IPS-18c (cell line): Measurements from ENCODE around the gene CYS1.

ENCODE experiments used
- H3K4me3 ChIP-seq: 2 replicates; pipeline ENCODE4 v1.7.0; 2013; ENCODE audit warnings: low read depth, mild to moderate bottlenecking, low read length, moderate library complexity; ENCODE audit not compliant: insufficient read depth
- H3K9me3 ChIP-seq: one replicate; pipeline ENCODE4 v1.6.1; 2013; ENCODE audit warnings: mild to moderate bottlenecking, low read length, moderate library complexity; ENCODE audit not compliant: control insufficient read depth, insufficient read depth

The CYS1 gene

DNA sequence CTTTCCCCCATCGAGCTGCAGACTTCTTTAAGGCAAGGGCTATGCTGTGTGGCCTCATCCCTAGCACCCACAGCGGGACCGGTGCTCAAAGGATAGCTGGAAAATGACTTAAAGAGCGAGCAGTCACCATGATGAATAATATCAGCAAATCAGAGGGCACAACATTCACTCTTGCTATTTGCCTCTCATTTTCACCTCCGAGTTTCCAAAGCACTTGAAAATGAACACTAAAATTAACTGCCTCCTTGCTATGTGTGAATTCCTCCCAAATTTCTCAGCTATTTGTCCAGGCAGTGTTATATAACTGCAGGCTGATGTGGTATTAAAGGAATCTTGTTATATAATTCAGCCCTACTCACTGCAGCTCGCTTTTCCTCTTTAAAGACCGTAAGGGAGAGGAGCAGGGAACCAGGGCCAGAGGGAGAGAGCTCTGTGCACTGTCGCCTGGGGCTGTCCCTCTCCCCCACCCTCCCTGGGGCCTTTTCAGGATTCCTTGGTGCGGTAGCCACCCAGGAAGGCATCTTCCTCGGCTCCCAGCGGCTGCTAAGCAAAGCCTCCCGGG lies 1.4 kb downstream of the CYS1 start:
- Histone ChIP-seq H3K4me3 (peak overlapping the region; percentile 52; the same call in 1 of the 2 replicates), H3K9me3 (no peaks in the 10 kb centered on the region)

DNA sequence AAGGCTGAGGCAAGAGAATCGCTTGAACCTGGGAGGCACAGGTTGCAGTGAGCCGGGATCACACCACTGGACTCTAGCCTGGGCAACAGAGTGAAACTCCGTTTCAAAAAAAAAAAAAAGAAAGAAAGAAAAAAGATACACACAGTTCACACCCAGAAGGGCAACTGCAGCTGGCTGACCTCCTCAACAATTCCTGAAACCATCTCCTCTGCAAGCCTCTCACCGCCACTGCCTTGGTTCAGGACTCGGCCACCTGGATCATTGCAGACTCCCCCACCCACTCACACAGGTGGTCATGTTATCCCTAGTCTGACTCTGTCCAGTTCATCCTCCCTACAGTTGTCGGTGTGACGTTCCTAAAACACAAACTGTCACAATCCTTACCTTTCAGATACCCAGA lies 2.2 kb downstream of the CYS1 start:
- Histone ChIP-seq H3K4me3 (no peak overlapping the region), H3K9me3 (no peaks in the 10 kb centered on the region)

DNA sequence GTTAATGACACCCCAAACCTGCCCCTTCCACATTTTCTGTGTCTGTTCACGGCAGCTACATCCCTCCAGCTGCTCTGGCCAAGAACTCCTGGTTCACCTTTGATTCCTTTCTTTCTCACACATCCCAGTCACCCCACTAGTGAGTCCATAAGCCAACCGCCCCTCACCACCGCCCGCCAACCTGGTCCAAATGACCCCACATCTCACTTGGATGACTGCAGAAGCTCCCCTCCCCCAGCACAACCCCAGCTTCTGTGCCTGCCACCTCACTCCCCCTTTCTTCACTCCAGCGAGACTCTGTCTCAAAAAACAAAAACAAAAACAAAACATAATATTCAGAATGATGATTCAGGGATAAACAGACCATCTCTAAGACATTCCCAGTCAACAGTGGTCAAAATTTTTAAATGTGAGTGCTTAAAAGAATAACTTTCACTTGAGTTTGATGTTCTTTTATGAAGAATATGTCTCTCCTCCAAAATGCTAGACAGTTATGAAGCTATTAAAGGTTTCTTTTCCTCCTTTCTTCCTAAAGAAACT lies 3.2 kb downstream of the CYS1 start:
- Histone ChIP-seq H3K9me3 (no peaks in the 10 kb centered on the region), H3K4me3 (no peak overlapping the region)

DNA sequence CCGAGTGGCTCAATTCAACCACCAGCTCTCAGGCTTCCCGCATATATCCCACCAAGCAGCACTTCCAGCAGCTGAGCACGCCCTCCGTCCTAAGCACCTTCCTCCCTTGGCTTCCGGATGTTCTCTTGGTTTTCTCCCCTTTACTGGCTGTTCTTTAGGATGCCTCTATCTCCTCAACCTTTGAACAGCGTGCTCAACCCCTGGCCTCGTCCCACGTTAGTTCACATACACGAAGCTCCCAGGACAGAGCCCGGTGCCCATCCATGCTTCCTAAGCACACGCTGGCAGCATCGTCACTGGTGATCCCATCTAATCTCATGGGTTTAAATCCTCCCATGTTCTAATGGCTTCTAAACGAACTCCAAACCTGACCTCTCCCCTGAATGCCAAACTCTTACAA lies 3.7 kb downstream of the CYS1 start:
- H3K9me3 ChIP-seq = no peaks in the 10 kb centered on the region
- H3K4me3 ChIP-seq = no peak overlapping the region

DNA sequence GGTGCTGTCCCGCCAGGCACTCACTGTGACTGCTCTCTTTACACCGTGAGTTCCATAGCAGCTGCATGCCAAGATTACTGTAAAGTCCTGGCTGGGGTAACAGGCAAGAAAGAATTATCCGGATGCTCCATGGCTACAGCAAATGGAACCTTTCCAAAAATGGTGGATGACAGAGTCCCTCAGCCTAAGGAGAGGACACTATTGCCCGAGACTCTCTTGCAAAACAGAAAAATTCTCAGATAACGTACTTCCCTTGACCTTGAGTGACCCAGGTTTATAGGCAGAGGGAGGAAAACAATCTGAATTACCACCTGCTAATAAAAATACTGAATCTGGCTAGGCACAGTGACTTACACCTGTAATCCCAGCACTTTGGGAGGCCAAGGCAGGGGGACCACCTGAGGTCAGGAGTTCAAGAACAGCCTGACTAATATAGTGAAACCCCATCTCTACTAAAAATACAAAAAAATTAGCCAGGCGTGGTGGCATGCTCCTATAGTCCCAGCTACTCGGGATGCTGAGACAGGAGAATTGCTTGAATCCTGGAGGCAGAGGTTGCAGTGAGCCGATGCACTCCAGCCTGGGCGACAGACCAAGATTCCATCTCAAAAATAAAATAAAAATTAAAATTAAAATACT lies 4.5 kb downstream of the CYS1 start:
- no peaks in the 10 kb centered on the region for H3K9me3 ChIP-seq
- no peak overlapping the region for H3K4me3 ChIP-seq

DNA sequence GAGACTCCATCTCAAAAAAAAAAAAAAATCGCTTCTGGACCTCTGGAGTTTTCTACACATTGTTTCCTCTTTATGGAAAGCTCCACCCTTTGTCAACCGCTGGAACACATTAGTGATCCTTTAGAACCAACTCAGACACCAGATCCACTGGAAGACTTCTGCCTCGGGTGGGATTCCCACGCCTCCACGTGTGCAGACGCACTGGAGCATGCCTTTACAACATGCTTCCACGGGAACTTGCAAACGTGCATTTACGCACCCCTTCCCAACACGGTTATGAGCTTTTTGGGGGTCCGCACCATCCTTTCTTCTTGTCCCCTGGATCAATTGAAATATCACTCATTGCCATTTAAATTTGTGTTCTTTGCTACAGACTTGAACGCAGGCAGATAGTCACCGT lies 5.1 kb downstream of the CYS1 start:
- Histone ChIP-seq H3K9me3 (no peaks in the 10 kb centered on the region), H3K4me3 (no peak overlapping the region)

DNA sequence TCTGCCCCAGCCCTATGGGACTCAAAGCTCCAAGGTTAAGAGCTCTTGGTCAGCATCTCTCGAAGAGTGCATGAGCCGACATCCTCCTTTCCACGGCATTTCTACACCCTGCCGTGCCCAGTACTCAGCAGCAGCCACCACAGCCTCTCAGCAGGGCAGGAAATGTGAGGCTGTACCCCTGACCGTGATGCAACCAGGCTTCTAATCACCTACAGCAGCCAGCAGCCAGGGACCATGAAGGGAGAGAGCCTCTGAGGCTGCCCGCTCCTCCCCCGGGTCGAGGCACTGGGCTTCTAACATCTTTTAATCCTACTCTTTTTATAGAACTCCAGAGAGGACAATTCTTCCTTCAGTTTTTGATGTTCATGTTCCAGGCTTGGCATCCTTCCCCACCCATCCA lies 6.5 kb downstream of the CYS1 start:
- H3K4me3 ChIP-seq = no peak overlapping the region
- H3K9me3 ChIP-seq = no peaks in the 10 kb centered on the region

DNA sequence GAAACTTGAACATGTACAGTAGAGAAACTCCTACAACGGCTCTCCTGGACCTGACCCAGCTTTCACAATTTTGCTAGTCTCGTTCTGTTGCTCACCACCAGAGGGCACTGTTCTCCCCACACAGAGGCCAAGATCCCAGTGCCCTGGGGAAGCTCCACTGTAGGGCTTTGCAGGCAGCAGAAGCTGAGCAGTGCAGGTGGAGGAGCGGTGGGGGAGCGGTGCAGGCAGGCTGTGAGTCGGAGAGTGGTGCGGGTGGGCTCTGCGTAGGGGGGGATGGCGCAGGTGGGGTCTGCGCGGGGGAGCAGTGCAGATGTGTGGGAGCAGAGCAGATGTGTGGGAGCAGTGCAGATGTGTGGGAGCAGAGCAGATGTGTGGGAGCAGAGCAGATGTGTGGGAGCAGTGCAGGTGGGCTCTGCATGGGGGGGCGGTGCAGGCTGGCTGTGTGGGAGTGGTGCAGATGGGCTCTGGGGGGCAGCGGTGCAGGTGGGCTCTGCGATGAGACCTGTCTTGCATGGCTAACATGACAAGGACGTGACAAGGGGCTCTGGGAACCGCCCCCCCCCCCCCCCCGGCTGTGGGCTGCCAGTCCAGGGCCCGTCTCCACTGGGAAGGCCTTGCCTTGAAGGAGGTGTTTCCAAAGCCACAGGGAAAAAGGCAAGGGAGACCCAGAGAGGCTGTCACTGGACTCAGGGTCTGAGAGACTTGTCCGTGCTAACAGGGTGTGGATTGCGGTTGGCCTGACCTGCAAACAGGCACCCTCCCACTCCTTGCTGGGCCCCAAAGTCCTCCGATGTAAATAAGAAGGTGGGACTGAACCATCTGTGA lies 7.3 kb downstream of the CYS1 start:
- Histone ChIP-seq H3K9me3 (no peaks in the 10 kb centered on the region), H3K4me3 (no peak overlapping the region; the same call in 1 of the 2 replicates)

DNA sequence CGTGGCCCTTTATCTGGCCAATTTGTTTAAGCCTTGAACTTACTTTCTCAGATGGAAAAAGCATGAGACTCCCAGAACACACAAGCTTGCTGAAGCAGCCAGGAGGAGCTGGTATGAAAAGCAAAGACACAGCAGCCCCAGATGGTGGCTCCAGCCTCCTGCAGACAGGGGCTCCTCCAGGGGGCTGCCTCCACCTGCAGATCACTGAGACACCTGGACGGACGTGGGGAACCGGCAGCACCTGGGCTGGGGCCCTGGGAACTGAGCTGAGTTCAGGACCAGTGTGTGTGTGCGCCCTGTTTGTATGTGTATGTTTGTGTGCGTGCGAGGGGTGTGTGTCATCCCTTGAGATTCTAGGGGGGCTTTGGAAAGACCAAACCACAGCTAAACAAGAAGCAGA lies 8.6 kb downstream of the CYS1 start:
- Histone ChIP-seq H3K9me3 (no peaks in the 10 kb centered on the region), H3K4me3 (no peak overlapping the region)

DNA sequence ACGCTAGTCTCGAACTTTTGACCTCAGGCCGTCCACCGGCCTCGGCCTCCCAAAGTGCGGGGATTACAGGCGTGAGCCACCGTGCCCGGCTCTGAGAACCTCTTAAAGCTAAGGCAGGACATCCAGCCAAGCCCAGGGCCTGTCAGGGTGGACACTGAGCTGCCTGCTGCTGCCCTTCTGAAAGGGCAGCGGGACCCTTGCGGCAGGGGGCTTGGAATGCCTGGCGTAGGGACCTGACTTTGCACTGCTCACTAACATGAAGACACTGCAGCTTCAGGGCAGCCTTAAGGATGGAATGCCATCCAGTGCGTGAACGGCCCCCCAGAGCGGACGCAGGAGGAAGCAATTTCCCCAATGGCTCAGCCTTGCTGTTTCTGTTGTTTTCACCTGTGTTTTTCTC lies 9.0 kb downstream of the CYS1 start:
- Histone ChIP-seq H3K4me3 (no peak overlapping the region), H3K9me3 (no peaks in the 10 kb centered on the region)

DNA sequence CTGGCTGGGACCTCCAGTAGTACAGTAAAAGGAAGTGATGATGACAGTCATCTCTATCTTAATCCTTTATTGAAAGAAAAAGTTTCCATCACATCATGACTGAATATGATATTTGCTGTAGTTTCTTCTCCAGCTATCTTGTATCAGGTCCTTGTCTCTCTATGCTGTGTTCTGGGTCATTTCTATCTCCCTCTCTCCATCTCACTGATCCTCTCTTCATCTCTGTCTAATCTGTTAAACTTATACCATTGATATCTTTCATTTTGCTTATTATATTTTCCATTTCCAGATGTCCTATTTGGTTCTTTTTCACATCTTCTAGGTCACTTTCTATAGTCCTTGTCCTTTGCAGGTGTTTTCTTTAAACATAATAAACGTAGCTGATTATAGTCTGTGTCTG lies 12.3 kb downstream of the CYS1 start:
- Histone ChIP-seq H3K4me3 (no peak overlapping the region), H3K9me3 (no peaks in the 10 kb centered on the region)

DNA sequence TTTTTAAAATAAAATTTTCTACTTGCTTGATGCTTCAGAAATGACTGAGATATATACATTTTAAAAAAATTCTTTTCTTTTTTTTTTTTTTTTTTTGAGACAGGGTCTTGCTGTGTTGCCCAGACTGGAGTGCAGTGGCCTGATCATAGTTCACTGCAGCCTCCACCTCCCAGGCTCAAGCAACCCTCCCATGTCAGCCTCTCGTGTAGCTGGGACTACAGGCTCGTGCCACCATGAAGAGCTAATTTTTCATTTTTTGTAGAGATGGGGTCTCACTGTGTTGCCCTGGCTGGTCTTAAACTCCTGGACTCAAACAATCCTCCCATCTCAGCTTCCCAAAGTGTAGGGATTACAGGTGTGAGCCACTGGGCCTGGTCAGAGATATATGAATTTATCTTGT lies 12.9 kb downstream of the CYS1 start:
- no peaks in the 10 kb centered on the region for H3K9me3 ChIP-seq
- H3K4me3 ChIP-seq = no peak overlapping the region

DNA sequence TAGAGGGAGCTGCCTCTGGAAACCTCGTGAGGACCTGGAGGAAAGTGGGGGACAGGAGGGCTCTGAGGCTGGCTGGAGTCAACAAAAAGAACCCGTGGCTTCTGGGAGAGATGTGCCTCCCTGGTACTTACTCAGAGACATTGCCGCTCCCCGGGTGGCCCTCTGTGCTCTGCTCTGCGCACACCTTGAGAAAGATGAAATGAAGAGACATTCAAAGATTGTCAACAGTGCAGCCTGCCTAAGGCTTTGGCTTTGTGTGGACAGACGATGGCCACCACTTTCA lies 14.5 kb downstream of the CYS1 start:
- no peak overlapping the region for H3K4me3 ChIP-seq
- H3K9me3 ChIP-seq = no peaks in the 10 kb centered on the region

DNA sequence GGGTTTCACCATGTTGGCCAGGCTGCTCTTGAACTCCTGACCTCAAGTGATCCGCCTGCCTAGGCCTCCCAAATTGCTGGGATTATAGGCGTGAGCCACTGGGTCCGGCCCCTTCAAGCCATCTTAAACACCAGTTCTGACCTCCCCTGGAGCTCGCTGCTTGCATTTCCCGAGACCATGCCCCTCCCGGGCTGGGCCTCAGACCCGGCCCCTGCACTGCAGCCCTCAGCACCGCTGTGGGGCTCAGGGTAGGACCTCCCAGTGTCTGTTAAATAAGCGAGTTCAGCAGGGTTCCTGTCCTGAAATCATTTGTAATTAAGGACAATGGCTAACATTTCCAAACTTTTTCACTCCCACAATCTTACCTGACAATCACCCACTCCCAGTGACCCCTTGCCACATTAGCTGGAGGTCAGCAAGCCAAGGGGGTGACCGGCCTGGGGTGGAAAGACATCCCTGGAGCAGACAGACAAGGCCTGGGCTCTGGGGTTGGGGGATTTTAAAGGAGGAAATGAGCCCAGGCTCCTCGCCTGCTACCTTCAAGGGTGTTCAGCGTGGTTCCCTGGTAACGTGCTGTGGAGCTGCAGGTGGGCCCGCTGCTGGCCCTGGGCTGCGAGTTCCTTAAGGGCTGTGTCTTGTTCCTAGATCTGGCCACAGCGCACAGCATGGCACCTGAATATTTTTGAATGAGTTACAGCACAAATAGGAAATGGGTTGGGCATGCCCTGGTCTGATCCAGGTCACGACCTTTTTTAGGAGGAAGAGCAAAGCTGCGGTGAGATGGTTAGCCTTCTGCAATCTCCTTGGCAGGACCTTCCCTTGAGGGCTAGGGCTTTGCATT lies 15.1 kb downstream of the CYS1 start:
- H3K4me3 ChIP-seq = no peak overlapping the region
- no peaks in the 10 kb centered on the region for H3K9me3 ChIP-seq

DNA sequence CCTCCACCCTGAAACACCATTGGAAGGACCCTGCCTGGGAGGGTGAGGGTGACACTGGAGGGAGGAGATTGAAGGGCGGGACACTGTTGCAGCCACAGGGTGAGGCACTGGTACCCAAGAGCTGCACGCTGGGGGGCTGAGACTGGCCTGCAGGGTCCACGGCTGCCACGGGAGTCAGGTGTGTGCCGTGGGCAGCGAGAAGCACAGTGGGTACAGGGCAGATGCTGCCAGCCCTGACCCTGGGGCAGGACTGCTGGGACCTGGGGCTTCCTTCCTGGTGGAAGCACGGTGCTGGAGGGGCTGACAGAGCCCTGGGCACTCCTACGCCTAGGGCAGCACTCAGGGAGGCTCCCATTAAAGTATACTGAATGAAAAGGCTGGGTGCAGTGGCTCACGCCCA lies 16.6 kb downstream of the CYS1 start:
- H3K4me3 ChIP-seq = no peak overlapping the region
- H3K9me3 ChIP-seq = no peaks in the 10 kb centered on the region

DNA sequence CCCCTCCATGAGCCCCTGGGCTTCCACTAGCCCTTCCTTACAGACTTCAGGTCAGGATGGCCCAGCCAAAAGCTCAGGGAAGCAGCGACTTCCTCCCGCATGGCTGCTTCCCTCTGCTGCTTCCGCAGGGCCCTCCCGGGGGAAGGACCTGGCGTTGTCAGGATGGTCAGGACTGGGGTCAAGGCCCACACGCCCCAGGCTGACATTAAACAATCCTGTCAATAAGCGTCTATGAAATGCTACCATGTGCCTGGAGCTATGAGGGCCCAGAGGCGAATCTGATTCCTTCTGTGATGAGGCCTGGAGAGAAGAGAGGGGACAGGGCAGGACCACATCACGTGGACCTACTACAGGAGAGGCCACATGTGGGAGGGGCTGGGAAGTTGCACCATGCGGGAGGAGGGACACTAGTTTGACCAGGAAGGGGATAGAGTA lies 17.3 kb downstream of the CYS1 start:
- H3K4me3 ChIP-seq = no peak overlapping the region
- H3K9me3 ChIP-seq = no peaks in the 10 kb centered on the region

DNA sequence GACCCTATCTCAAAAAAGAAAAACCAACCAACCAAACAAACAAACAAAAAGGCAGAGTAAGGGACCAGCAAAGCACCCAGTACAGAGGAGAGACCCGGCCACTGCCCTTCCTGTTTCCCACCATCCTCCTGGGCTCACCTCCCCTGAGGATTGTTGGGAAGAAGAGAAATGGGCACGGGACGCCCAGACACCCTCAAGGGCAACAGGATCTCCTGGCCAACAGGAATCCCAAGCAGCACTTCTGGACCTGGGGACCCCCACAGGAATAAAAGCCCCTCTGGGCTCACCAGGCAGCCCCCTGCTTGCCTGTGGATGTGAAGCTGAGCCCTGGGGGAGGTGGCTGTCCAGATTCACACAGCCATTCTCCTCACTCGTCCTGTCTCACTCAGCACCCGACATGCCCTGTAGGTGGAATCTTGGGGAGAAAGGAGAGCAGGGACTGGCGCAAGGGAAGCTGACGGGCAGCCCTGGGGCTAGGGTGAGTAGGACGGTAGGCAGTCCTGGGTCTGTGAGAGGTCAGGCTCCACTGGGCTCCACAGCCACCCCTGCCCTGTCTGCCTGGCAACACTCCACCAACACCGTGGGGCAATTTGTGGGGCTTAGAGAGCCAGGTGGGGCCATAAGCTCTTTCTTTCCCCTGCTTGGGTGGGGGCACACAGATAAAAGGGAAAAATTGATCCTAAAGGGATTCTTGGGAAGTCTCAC lies 18.8 kb downstream of the CYS1 start:
- Histone ChIP-seq H3K9me3 (no peaks in the 10 kb centered on the region), H3K4me3 (no peak overlapping the region)
